SK-N-SH treated with all-trans-retinoic acid at 6 μM for 48 hours (cell line): ENCODE data around the gene RBMS3.

Experiments
- ATAC-seq: fragments of 200-7000 bp; cut with Tn5 transposase; 3 replicates; pipeline ENCODE4 v1.9.1; 2020; ENCODE audit warnings: mild to moderate bottlenecking, moderate library complexity
- ZNF565 ChIP-seq: fragments of 450-650 bp; formaldehyde crosslinking; conservative IDR thresholded peaks from 2 replicates; pipeline ENCODE4 v1.5.0; 2020; ENCODE audit warnings: low read depth, mild to moderate bottlenecking, moderate library complexity

The RBMS3 gene

DNA sequence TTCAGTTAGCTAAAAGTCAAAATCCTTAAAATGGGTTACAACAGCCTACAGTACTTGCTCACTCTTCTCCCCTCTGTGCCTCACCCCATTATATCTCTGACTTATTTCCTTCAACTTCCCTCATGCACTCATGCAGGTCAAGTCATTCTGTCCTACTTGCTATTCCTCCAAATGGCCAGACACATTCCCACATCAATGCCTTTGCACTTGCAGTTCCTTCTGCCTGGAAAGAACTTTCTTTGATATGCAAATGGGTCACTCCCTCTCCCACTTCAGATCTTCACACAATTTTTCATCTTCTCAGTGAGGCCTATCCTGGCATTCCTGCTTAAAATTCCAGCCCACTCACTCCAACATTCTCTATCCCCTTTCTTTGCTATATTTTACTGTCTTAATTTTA lies 778.4 kb downstream of the RBMS3 start:
- no peak for ATAC-seq
- no peak for TF ChIP-seq ZNF565 (CRISPR knock-in tag)
